HL-60 (cell line): ENCODE data around the gene STN1.

Source experiments
- DNase-seq, 2 experiments: peaks; one replicate each; pipeline ENCODE4 v3.0.0-alpha.2; 2010 to 2020; ENCODE audit warnings: low read depth in 1 of 2, low spot score in 1 of 2
- H3K27ac ChIP-seq: fragments of 250-450 bp; sonication (Bioruptor Pico); replicated peaks from 2 replicates; pipeline ENCODE4 v1.5.1; 2020; ENCODE audit warnings: mild to moderate bottlenecking, moderate library complexity
- H3K27me3 ChIP-seq: fragments of 250-450 bp; sonication (Bioruptor Pico); 2 replicates; pipeline ENCODE4 v1.5.1; 2021; ENCODE audit warnings: mild to moderate bottlenecking, moderate library complexity; ENCODE audit not compliant: insufficient read depth, poor library complexity, severe bottlenecking
- H3K4me3 ChIP-seq: replicated peaks from 2 replicates; pipeline ENCODE4 v1.5.1; 2011; ENCODE audit warnings: mild to moderate bottlenecking, control low read depth, low read length; ENCODE audit not compliant: insufficient read depth
- GABPA ChIP-seq: IDR thresholded peaks from 2 replicates; pipeline ENCODE4 v1.6.1; 2012; ENCODE audit warnings: low read depth
- POLR2AphosphoS5 ChIP-seq: IDR thresholded peaks from 2 replicates; pipeline ENCODE4 v1.6.1; 2012; ENCODE audit warnings: low read depth
- SPI1 ChIP-seq: IDR thresholded peaks from 2 replicates; pipeline ENCODE4 v1.6.1; 2012; ENCODE audit warnings: low read depth, mild to moderate bottlenecking, borderline replicate concordance
- TF ChIP-seq, protein P1 (sequence below): IDR thresholded peaks from one replicate; pipeline ENCODE4 v1.5.1; 2011; ENCODE audit warnings: low read length, control low read depth, inconsistent platforms; ENCODE audit not compliant: insufficient read depth
- TF ChIP-seq, protein P2 (sequence below): IDR thresholded peaks from 2 replicates; pipeline ENCODE4 v1.6.1; 2012; ENCODE audit warnings: low read depth; ENCODE audit not compliant: insufficient replicate concordance

The STN1 gene

DNA sequence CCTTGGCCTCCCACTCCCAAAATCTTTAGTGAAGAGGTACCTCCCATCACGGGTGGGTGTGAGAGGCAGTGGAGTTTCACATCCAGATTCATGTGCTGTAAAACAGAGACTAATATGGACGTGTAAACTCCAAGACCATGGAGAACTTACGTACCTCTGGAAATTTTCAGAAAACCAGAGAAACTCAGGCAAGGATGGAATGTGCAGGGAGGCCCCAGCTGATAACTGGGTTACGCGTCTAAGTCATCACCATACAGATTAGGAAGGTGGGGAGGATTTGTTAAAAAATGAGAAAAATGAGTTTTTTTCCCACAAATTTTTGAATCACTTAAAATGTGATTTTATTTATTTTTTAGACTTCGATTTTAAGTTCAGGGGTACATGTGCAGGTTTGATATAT lies 16.3 kb upstream of the STN1 start:
- no peak for DNase-seq
- Histone ChIP-seq H3K4me3 (no peak overlapping the region), H3K27ac (no peak overlapping the region), H3K27me3 (no peaks in the 10 kb centered on the region)
- TF ChIP-seq POLR2AphosphoS5 (no peak), GABPA (no peak), SPI1 (no peak)
- TF ChIP-seq, protein P1, sequence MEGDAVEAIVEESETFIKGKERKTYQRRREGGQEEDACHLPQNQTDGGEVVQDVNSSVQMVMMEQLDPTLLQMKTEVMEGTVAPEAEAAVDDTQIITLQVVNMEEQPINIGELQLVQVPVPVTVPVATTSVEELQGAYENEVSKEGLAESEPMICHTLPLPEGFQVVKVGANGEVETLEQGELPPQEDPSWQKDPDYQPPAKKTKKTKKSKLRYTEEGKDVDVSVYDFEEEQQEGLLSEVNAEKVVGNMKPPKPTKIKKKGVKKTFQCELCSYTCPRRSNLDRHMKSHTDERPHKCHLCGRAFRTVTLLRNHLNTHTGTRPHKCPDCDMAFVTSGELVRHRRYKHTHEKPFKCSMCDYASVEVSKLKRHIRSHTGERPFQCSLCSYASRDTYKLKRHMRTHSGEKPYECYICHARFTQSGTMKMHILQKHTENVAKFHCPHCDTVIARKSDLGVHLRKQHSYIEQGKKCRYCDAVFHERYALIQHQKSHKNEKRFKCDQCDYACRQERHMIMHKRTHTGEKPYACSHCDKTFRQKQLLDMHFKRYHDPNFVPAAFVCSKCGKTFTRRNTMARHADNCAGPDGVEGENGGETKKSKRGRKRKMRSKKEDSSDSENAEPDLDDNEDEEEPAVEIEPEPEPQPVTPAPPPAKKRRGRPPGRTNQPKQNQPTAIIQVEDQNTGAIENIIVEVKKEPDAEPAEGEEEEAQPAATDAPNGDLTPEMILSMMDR, result no peak
- TF ChIP-seq, protein P2, sequence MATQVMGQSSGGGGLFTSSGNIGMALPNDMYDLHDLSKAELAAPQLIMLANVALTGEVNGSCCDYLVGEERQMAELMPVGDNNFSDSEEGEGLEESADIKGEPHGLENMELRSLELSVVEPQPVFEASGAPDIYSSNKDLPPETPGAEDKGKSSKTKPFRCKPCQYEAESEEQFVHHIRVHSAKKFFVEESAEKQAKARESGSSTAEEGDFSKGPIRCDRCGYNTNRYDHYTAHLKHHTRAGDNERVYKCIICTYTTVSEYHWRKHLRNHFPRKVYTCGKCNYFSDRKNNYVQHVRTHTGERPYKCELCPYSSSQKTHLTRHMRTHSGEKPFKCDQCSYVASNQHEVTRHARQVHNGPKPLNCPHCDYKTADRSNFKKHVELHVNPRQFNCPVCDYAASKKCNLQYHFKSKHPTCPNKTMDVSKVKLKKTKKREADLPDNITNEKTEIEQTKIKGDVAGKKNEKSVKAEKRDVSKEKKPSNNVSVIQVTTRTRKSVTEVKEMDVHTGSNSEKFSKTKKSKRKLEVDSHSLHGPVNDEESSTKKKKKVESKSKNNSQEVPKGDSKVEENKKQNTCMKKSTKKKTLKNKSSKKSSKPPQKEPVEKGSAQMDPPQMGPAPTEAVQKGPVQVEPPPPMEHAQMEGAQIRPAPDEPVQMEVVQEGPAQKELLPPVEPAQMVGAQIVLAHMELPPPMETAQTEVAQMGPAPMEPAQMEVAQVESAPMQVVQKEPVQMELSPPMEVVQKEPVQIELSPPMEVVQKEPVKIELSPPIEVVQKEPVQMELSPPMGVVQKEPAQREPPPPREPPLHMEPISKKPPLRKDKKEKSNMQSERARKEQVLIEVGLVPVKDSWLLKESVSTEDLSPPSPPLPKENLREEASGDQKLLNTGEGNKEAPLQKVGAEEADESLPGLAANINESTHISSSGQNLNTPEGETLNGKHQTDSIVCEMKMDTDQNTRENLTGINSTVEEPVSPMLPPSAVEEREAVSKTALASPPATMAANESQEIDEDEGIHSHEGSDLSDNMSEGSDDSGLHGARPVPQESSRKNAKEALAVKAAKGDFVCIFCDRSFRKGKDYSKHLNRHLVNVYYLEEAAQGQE, result no peak

DNA sequence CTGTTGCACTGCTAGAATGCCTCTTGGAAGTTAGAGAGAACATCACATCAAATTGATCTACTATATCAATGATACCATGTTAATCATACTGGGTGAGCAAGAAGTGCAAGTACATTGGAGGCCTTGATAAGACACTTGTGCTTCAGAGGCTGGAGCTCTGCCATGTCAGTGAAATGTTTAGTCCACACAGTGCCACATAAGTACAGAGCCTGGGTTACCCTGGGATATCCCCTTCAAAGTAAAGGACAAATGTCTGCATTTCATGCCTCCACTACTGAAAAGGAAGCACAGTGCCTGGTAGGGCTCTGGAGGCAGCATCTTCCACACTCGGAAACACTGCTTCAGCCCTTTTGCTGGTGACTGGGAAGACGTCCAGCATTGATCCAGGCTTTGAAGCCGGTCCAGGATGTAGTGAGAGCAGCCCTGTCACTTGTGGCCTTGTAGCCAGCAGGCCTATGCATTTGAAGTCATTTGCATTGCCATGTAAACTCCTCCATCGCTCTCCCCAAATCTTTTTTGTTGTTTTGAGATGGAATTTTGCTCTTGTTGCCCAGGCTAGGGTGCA lies 15.7 kb upstream of the STN1 start:
- no peak for DNase-seq
- Histone ChIP-seq H3K27me3 (no peaks in the 10 kb centered on the region), H3K27ac (no peak overlapping the region), H3K4me3 (no peak overlapping the region)
- TF ChIP-seq SPI1, result no peak
- TF ChIP-seq GABPA, result no peak
- TF ChIP-seq POLR2AphosphoS5, result no peak
- TF ChIP-seq, protein P2, result no peak
- TF ChIP-seq, protein P1, result no peak

DNA sequence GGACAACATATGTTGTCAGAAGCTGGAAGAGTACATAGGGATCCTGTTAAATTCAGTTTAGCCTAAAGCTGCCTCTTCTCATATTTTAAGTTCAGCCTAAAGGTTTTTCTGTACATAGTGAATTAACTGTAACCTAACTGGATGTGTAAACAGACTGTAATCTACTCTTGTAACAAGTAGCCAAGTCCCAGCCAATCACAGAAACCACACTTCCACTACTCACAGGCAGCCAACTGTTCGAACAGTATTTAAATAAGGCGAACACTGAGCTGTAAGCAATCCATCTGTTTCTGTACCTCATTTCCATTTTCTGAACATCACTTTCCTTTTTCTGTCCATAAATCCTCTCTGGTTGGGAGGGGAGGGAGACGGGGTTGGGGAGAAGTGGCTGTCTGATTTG lies 15.0 kb upstream of the STN1 start:
- no peak for DNase-seq
- Histone ChIP-seq H3K4me3 (no peak overlapping the region), H3K27me3 (no peaks in the 10 kb centered on the region), H3K27ac (no peak overlapping the region)
- no peak for TF ChIP-seq SPI1
- TF ChIP-seq, protein P2, result no peak
- TF ChIP-seq, protein P1, result no peak
- TF ChIP-seq GABPA, result no peak
- TF ChIP-seq POLR2AphosphoS5, result no peak
